CD4-positive, alpha-beta T cell treated with Interleukin-6 for 4 hours (primary cell): ENCODE measurements around the gene FAM167B.
A peak's percentile ranks its signal among the peaks of the same experiment; 100 is the strongest.
"Not testable (repeated sequence)": the region's sequence is repeated elsewhere in the genome, so short reads cannot be mapped to it uniquely, and the experiment has no call there.

ENCODE experiments used
- DNase-seq: peaks from one replicate; pipeline ENCODE4 v3.0.0-alpha.2; 2020; ENCODE audit warnings: mixed read lengths

Gene FAM167B

DNA sequence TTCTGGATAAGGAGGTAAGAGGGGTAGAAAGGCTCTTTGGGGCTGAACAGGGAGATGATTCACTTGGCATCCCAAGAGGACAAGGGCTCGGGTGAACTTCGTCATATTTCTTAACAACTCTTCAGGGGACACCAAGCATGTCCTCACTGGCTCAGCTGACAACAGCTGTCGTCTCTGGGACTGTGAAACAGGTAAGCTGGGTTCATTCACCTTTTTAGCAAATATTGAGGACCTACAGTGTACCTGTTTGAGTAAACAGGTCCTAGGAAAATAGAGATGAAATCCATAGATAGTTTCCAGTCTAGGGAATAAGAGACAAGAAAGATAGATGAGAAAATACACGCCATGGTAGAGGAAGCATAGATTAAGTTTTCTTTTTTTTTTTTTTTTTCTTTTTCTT, 22.7 kb upstream of the FAM167B start:
- no peak for DNase-seq

DNA sequence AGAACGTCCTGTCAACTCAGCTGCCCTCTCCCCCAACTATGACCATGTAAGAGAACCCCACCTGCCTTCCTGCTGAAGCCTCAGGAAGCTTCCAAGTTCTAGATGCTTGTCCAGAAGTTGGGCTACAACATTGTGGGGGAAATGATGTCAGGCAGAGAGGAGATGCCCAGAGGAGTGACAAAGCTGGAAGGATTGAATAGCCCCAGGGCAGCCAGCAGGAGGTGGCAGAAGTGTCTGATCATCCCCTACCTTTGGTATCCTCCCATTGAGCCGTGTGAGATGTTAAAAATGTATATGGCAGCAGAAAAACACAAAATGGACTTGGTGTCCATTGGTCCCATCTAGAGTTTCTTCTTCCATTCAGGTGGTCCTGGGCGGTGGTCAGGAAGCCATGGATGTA, 18.3 kb upstream of the FAM167B start:
- DNase-seq = no peak

DNA sequence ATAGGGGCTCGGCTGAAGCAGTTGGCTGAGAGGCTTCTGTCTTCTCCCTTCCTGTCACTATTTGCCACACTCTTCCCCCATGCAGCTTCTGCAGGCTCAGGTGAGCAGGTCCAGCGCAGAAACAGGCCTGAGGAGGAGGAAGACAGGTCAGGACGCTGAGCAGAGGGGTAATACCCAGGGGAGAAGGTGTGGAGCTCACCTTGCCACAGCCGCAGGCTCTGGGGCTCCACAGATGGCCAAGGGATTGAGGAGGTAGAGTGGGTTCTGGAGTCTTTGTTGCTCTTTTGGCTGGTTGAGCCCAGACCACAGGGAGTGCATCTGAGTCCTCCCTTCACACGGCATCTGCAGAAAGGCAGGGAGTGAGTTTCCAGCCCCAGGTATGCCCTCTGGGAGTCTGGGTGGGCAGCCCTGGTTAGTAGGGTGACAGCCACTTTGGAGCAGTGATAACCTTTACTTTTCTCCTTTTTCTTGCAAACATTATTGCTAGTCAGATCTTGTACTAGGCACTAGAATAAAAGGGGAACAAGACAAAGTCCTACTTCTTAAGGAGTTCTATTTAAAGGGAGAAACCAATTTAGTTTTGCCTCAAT, 15.1 kb upstream of the FAM167B start:
- DNase-seq = no peak

DNA sequence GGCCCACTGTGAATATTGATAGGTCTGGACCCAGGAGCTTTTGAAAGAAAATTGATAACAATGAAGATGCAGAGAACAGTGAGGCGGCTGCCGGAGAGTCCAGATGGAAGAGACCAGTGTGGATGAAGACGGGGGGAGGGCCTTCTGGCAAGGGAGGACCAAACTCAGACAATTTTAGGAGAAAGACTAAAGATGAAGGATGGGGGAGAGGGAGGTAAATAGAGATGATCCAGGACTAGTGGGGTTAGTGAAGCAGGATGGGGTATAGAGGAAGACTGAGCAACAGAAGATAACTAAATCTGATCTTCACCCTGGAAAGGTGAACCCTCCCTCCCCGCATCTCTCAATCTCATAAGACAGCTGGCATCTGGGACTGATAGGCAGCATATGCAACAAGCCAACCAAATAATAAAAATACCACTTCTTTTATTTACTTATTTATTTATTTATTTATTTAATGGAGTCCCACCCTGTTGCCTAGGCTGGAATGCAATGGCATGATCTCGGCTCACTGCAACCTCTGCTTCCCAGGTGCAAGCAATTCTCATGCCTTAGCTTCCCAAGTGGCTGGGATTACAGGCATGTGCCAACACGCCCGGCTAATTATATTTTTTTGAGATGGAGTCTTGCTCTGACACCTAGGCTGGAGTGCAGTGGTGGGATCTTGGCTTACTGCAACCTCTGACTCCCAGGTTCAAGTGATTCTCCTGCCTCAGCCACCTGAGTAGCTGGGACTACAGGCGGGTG, 14.3 kb upstream of the FAM167B start:
- DNase-seq = no peak

GRCh38 chr1:32234792-32235191, 12.2 kb upstream of the FAM167B start:
- no peak for DNase-seq

- DNase-seq = no peak
Observed at GRCh38 chr1:32239337-32239736, 7.7 kb upstream of the FAM167B start.

DNA sequence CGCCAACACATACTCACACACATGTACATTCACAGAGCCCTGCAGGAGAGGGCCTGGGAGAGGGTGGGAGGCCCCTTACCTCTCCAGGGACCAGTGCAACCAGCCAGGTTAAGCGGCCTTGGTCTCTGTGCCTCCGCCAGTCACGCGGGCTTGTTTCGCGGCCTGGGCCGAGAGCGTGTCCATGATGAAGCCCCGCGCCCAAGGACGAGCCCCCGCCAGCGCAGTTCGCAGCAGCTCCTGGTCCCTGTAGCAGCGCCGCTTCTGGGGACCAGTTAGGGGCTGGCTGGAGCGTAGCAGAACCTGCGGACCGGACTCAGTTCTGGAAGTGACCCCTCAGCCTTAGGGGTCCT, 7.3 kb upstream of the FAM167B start:
- DNase-seq = no peak

DNA sequence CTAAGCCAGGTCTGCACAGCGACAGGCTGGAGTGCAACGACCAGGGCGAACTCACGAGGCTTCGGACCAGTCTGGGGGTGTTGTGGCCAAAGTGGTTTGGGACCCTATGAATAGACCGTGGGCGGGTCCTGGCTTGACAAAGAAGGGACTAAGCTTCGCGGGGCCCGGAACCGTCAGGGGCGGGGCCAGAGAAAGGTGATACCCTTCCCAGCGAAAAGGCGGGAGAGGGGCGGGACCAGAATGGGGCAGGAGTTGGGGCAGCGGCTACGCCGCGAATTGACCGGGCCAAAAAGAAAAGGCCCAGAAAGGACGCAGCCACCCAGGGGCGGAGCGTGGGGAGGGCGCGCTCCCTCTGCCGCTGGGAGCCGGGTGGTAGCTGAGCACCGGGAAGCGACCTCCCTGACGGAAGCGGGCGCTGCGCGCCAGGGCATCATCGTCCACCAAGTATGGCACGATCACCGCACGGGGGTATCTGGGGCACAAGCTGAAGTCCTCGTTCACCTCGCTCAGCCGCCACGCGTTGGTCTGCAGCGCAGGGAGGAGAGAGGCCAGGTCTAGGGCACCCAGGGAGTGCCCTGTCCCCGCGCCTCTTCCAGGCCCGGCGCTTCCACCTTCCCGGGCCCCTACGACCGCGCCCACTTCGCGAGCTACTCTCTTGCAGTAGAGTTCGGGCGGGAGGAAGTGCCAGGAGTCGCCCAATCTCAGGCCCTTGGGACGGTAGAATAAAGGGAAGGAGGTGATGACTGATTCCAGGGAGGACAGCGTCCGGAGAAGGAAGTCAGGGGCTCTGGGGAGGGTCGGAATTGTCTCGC, 6.7 kb upstream of the FAM167B start:
- peak; percentile 80 for DNase-seq

DNA sequence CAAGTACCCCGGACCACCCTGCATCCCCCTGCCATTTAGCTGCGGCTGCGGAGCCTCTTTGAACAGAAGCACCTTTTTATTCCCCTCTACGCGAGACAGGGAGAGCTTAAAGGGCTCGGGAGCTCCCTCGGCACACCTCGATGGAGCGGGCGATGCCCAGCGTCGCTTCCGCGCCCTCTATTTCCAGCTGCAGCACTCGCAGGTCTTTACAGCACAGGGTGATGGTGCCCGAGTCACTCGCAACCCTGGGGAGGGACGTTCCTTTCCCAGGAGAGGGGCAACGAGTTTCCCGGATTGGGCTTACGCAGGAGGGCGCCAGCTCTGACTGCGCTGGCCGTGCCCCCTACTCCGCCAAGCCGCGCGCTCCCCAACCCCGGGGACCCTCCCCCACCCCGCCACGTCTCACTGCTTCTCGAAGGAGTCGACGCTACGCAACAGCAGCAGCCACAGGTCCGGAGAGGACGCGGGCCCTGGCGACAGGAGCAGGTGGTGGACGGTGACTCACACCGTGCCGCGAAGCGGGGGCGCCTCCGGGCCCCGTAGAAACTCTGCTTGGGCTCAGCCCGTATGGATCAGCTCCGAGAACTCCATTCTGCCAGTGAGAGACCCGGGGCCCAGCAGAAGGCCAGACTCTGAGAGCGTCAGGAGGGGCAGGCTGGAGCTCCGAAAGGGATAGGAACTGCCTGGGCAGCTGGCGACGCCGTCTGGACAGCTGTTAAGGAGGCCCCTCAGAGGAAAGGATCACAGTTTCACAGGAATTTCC, 5.8 kb upstream of the FAM167B start:
- peak; percentile 63 for DNase-seq

DNA sequence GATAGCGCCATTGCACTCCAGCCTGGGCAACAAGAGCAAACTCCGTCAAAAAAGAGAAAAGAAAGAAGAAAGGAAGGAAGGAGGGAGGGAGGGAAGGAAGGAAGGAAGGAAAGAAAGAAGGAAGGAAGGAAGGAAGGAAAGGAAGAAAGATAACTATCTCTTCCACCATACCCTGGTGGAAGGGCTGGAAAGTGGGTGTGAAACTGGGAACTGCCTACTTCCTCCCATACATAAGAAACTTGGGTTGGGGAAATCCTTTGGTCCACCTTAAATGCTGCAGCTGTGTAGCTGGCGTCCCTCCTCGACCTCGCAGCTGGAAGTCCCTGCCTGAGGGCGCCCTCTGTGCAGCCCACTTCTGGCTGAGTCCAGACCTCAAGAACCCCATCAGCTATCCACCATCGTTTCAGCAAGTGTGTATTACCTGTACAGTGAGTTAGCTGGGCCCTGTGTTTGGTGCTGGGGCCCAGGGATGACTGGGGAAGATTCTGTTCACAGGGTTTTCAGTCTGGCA, 4.6 kb upstream of the FAM167B start:
- DNase-seq = no peak

- no peak for DNase-seq
Observed at GRCh38 chr1:32247452-32247851, 430 bp downstream of the FAM167B start.

- DNase-seq = peak; percentile 82
Observed at GRCh38 chr1:32247983-32248889, 1.2 kb downstream of the FAM167B start.

DNA sequence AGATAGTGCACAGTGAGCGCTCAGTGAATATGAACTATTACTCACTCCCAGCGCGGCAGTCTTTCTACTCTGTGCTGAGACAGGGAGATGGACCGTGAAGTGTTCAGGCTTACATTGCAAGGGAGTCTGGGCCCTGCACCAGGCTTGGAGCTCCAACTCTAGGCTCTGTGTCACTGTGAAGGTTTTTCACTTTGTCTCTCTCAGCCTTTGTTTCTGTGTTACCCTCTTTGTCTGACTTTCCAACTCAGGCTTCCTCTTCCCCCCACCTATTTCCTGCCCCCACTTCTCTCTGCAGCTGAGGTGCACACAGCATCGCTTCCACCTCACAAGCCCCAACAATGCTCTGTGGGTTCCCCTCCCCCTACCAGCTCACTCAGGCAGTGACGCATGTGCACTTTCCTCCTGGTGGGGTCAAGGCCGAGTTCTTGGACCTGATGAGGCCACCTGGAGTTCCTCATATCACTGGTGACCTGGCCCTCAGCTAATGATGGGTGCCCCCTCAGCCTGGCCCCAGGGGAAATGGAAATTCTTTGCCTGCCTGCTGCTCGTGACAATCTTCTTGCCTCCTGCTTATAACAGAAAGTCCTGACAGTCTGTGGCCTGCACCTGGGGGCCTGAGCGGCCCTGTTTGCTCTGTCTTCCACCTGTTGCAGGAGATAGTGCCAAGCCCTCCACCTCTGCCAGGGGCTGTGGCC, 3.0 kb downstream of the FAM167B start:
- peak; percentile 90 for DNase-seq

DNA sequence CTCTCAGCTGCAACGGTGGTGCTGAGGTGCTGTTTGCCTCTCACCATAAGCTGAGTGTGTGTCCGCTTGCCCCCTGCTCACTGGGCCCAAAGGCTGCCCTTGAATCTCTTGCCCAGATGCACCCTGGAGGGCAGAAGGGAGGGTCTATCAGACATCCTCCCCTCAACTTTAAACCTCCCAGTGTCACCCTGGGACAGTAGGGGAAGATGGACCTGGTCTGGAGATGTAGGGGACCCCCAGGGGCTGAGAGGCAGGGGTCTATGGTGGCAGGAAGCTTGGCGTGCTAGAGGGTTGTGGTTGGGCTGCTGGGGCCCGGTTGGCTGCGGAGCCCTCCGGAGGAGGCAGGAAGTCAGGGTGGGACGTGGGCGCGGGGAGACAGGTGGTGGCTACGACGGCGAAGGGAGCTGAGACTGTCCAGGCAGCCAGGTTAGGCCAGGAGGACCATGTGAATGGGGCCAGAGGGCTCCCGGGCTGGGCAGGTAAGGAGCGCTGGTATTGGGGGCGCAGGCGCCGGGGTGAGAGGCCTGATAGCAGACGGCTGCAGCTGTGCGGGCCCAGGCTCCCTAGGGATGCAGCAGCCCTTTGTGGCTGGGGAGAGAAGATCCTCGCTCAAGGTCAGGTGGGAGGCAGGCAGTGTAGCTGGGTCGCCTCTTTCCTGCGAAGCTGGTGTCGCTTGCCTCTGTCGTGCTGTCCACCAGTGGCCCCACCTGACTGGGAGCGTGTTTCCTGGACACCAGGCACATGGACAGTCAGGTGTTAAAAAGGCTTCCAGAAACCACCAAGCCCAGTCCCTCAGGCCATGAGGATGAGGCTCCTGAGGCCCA, 4.1 kb downstream of the FAM167B start, which contains the start of gene LCK:
Gene LCK (plus strand): TSS at position 373 of the 824 bp plus-strand sequence. CDS start 23,065 bp downstream, outside the sequence.
- DNase-seq = peak; percentile 82

GRCh38 chr1:32255072-32256071, 8.3 kb downstream of the FAM167B start:
- peak; percentile 42 for DNase-seq

GRCh38 chr1:32256473-32257226, 9.6 kb downstream of the FAM167B start:
- peak; percentile 33 for DNase-seq

GRCh38 chr1:32257227-32257508, 10.1 kb downstream of the FAM167B start:
- DNase-seq = no peak

DNA sequence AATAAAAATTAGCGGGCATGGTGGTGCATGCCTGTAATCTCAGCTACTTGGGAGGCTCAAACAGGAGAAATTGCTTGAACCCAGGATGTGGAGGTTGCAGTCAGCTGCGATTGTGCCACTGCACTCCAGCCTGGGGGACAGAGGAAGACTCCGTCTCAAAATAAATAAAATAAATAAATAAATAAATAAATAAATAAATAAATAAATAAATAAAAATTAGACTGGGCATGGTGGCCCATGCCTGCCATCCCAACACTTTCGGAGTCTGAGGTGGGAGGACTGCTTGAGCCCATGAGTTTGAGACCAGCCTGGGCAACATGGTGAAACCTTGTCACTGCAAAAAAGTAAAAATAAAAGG, 16.2 kb downstream of the FAM167B start:
- not testable (repeated sequence) for DNase-seq
